GM12878 (cell line): ENCODE results near the gene CABP7.

Experiments used
- ELK1 ChIP-seq: IDR thresholded peaks from 2 replicates; pipeline ENCODE4 v1.6.1; 2012; ENCODE audit warnings: low read depth, low read length, improper control_type of control experiment
- JUND ChIP-seq: IDR thresholded peaks from 2 replicates; pipeline ENCODE4 v1.6.1; 2012; ENCODE audit warnings: low read depth, mild to moderate bottlenecking, low read length, improper control_type of control experiment, moderate library complexity
- TF ChIP-seq, protein P1 (sequence below), 3 experiments: IDR thresholded peaks in 2 of 3; conservative IDR thresholded peaks in 1 of 3; 2 replicates each; pipeline ENCODE4 v1.5.1; 2011; ENCODE audit warnings: low read depth in 3 of 3, low read length in 3 of 3, mild to moderate bottlenecking in 3 of 3, control low read depth in 2 of 3, moderate library complexity in 2 of 3, inconsistent platforms in 1 of 3, mixed read lengths in 1 of 3; ENCODE audit not compliant: control insufficient read depth in 2 of 3, insufficient read depth in 1 of 3; ENCODE audit errors: extremely low read depth in 1 of 3

DNA sequence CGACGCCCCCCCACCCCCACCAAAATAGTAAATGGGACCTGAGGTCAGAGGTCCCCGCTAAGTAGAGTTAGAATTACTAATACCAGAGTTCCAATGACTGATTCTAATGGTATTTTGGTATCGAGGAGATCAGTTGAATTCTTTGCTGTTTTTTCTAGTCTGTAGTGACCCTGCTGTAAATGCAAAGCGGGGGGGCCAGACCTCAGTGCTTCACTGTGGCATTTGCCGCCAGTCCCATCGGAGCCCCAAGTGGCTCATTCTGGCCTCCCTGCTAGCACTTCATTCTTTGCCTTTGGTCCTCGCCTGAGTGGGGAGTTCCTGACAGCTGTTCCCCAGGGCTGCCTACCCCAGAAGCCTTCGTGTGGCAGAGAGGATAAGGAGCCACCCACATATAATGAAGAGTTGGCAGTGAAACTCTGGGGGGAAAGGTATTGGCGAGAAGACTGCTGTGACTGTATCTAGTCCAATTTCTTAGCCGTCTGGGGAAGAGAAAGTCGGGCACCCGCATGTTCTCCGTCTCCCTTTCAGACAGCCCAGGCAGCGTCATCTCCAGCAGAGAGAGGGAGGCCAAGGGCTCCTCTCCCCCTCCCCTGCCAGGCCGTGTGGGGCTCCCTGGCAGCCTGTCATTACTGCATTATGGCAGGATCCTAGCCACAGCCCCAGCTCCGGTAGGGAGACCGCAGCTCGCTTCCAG is 19.4 kb upstream of the CABP7 start:
- TF ChIP-seq, protein P1, sequence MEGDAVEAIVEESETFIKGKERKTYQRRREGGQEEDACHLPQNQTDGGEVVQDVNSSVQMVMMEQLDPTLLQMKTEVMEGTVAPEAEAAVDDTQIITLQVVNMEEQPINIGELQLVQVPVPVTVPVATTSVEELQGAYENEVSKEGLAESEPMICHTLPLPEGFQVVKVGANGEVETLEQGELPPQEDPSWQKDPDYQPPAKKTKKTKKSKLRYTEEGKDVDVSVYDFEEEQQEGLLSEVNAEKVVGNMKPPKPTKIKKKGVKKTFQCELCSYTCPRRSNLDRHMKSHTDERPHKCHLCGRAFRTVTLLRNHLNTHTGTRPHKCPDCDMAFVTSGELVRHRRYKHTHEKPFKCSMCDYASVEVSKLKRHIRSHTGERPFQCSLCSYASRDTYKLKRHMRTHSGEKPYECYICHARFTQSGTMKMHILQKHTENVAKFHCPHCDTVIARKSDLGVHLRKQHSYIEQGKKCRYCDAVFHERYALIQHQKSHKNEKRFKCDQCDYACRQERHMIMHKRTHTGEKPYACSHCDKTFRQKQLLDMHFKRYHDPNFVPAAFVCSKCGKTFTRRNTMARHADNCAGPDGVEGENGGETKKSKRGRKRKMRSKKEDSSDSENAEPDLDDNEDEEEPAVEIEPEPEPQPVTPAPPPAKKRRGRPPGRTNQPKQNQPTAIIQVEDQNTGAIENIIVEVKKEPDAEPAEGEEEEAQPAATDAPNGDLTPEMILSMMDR (IDR thresholded peaks at IDR 0.05 in 2 of 3, conservative IDR thresholded peaks at IDR 0.05 in 1 of 3; ENCODE audit: control insufficient read depth in 2 of 3, extremely low read depth in 1 of 3, insufficient read depth in 1 of 3, low read depth in 3 of 3, low read length in 3 of 3) = no peak
- no peak for TF ChIP-seq ELK1
- no peak for TF ChIP-seq JUND
